Fibroblast of skin of abdomen (primary cell): ENCODE data around the gene RICTOR. TPM values are rescaled to one million over a fixed set of nuclear protein-coding genes. Genes with fewer than 3 reads are reported as not detected.

ENCODE experiments used
- DNase-seq: peaks from one replicate; pipeline ENCODE4 v3.0.0-alpha.2; 2013
- polyA plus RNA-seq, 2 experiments: library from polyadenylated mRNA; unstranded; fragments of 120-200 nt; gene quantifications; one replicate each; pipeline ENCODE4 v1.2.1, GENCODE V29; 2013; ENCODE audit not compliant: insufficient read length in 2 of 2

Gene RICTOR, protein sequence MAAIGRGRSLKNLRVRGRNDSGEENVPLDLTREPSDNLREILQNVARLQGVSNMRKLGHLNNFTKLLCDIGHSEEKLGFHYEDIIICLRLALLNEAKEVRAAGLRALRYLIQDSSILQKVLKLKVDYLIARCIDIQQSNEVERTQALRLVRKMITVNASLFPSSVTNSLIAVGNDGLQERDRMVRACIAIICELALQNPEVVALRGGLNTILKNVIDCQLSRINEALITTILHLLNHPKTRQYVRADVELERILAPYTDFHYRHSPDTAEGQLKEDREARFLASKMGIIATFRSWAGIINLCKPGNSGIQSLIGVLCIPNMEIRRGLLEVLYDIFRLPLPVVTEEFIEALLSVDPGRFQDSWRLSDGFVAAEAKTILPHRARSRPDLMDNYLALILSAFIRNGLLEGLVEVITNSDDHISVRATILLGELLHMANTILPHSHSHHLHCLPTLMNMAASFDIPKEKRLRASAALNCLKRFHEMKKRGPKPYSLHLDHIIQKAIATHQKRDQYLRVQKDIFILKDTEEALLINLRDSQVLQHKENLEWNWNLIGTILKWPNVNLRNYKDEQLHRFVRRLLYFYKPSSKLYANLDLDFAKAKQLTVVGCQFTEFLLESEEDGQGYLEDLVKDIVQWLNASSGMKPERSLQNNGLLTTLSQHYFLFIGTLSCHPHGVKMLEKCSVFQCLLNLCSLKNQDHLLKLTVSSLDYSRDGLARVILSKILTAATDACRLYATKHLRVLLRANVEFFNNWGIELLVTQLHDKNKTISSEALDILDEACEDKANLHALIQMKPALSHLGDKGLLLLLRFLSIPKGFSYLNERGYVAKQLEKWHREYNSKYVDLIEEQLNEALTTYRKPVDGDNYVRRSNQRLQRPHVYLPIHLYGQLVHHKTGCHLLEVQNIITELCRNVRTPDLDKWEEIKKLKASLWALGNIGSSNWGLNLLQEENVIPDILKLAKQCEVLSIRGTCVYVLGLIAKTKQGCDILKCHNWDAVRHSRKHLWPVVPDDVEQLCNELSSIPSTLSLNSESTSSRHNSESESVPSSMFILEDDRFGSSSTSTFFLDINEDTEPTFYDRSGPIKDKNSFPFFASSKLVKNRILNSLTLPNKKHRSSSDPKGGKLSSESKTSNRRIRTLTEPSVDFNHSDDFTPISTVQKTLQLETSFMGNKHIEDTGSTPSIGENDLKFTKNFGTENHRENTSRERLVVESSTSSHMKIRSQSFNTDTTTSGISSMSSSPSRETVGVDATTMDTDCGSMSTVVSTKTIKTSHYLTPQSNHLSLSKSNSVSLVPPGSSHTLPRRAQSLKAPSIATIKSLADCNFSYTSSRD (N-terminal part only)
- 10.0 TPM for polyA plus RNA-seq (2013, experiment 1 of 2; ENCODE audit: insufficient read length)
- 9.4 TPM for polyA plus RNA-seq (2013, experiment 2 of 2; ENCODE audit: insufficient read length)

DNA sequence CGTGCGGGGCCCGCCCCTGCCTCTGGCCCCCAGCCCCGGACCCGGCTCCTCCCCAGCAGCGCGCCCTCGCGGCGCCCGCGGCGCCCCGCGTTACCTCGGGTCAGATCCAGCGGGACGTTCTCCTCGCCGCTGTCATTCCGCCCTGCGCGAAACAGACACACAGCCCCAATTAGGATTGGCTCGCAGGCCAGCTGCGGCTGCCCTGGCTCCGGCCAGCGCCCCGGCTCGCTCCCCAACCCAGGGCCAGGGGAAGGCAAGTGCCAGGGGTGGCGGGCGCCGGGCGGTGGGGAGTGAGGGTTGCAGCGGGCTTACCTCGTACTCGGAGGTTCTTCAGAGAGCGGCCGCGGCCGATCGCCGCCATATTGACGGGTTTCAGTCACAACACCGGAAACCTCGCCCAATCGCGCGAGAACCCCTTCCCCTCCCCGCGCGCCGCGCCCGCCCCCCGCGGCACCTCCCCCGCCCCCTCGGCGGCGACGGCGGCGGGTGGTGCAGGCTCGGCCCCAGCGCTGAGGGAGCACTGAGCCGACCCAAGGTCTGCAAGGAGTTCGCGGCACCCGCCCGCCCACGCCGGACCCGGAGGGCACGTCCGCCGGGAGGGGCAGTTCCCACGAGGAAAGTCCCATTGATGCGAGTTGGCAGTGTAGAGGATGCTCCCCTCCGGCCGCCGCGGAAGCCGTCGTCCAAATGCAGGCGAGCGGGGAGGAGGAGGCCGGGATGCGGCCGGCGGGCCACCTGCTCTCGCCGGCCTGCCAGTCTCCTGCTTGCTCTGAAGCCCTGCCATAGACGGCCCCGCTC is at the start of gene RICTOR:
Gene RICTOR, minus strand, starts transcription at position 383 of the 798 bp plus-strand sequence. Its CDS starts 22 bp downstream, at position 361.
- peak; percentile 90 for DNase-seq

DNA sequence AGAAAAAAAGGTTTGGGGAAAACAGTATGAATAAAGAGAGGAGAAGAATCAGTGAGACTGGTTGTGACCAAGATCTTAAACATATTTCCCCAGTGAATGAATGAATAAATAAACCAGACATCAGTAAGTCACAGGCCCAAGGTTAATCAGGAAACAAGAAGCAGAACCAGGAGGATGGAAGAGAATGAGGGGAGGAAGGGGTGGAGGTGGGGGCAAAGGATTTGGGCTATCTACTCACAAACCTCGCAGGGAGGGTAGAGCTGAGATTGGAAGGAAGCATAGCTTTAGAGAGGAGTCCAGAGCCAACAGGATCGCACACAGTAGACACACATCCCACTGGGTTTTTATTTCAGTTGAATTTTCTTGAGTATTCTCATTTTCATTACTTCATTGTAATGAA is 47.7 kb upstream of the RICTOR start:
- DNase-seq, result no peak

DNA sequence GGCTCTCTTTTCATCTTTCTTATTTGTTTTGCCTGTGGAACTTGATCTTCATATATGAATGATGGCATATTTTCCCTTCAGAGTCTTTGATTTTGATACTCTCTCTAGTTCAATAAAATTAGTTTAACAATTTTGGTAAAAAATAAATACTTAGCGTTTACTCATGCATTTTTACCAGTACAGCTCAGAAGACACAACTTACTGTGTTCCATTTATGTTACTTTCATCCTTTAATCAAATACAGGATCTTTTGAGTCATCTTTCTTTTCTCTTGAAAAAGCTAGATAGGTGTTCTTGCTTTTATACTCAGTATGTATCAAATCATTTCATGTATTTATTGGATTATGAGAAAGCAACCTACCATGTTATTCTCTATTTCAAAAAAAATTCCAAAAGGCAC is 47.1 kb upstream of the RICTOR start:
- no peak for DNase-seq

DNA sequence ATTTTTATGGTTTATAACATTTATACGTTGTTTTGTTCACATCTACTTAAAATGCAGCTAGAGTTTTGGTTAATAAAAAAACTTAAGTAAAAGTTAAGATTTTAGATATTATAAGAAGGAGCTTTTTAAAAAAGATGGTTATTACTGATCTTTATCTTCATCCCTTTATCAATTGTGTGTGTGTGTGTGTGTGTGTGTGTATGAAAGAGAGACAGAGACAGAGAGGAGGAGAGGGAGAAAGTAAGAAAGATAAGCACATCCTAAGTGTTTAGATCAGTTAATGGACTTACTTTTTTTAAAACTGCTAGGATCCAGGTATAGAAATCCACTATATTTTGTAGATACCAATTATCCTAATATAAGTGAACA is 45.8 kb upstream of the RICTOR start:
- no peak for DNase-seq

DNA sequence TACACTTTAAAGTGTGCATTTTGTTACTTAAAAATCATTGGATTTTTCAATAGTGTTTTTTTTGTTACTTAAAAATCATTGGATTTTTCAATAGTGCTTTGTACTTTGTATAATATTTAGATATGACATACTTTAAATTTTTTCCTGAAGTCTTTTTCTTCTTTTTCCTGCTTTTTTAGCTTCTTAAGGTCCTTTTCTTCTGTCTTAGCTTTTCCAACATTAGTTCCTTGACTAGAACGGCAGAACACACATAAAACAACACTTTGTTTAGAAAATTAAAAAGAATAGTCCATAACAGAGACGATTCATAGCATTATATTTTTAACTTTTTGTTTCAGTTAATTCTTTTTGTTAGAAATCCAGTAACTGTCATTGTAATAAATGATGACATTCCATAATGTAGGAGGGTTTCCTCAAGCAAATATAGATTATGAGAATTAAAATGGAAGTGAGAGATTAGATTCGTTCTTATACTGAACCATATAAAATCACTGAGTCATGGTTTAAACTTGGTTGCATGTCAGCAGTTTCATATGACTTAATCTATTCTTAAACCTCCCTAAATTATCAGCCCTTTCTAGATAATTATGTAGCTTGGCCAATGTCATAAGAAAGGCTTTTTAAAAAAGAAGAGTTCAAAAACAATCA is 45.3 kb upstream of the RICTOR start:
- DNase-seq, result no peak

DNA sequence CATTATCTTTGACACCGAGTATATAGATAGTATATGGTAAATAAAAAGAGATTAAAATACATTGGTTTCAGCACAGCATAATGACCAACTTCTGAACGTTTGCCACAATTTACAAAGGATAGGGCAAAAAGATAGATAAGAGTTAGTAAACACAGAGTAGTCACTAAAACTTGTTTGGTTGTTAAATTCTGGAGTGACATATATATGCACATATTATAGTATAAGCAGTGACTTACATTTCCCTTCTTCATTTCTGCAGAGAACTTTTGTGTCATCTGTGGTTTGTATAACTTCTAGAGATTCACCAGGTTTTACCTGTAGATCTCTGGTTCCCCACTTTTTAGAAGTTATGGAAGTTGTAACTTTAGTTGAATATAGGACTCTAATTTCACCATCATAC is 44.4 kb upstream of the RICTOR start:
- no peak for DNase-seq

DNA sequence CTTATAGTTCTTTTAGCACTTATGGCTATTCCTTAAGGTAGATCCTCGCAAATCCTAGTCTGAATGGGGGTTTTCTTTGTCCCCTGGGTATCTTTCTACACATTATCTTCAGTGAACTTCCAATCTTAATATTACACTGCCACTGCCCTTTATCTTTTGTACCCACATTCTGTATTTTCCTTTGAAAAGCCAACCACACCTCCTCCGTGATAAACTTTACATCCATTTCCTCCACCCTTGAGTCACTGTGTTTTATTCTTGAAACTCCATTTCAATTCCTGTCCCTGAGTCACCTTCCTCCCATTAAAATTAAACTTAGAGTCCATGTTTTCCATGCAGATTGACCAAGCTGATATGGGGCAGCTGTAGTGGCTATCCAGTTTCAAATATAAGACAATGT is 43.2 kb upstream of the RICTOR start:
- no peak for DNase-seq

DNA sequence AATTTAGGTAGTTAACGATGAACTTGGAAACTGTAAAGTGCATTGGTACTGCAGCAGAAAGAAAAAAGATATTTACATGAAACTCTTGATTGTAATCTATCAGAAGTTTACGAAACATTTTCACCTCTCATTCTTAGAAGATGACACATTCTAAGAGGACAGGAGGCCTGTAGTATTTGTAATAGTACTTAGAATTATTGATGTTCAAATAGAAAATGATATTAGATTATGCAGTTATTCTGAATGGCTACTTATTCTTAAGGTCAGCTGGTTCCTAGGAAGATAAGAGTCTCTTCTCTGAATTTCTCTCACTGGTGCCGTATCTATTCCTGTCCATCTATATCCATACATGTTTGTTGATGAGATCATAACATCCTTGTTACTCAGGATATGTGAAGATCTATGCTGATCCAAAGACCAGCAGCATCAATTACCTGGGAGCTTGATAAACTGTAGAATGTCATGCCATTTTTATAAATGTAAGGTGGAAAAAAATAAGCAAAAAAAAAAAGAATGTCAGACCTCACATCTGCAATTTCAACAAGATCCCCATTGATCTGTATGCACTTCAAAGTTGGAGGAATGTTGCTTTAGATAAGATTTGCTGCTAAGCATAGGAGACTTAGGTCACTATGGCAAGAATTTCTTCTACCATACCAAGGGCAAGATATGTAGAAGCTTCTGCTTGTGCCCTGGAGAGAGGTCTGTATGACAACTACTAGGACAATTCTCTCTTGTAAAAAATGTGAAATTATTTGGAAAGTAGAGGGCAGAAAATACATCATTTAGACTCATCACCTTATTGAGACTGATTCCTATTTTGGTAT is 42.4 kb upstream of the RICTOR start:
- no peak for DNase-seq

DNA sequence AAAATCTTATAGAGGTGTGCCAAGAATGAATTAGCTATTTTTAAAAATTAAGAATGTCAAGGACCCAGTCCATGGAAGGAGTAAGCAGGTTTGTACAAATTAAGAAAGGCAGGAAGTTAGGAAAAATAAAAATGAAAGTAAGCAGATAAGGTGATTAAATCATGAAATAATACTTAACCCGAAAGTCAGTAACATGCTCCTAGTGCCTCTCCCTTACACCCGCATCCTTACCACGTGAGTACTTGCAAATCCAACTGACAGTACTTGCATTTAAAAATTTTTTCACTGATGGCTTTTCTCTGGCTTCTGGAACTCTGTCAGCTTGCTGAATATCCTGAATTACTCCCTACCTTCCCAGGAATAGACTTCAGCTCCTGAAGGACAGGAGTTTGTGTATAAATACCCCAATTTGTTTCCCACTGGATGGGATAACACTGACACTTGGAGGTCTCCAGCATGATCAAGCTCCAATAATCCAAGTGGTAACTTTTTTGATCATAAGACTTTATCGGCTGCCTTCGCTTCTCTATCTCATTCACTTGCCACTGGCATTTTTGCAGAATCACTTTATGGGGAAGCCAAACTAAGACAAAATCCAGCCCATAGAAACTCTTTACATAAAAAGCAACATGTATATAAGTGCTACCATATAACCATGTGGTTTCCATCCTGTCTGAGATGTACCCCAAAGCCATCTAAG is 41.6 kb upstream of the RICTOR start:
- DNase-seq, result no peak

DNA sequence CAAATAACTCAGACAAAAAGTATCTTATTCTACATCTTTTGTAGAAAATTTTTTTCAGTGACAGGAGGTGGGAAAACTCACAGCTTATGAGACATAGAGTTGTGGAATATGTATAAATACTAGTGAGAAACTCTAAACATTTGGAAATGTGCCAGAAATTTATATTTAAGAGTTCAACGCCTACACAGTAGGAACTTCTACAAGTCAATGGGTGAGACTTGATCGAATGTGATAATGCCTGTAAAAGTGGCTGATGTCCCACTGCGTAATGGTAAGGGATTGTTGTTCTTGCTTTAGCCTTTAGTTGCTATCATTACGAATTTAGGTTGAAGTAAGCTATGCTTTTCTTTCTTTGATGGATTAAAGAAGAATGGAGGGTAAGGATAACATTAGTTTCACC is 40.0 kb upstream of the RICTOR start:
- DNase-seq, result no peak

DNA sequence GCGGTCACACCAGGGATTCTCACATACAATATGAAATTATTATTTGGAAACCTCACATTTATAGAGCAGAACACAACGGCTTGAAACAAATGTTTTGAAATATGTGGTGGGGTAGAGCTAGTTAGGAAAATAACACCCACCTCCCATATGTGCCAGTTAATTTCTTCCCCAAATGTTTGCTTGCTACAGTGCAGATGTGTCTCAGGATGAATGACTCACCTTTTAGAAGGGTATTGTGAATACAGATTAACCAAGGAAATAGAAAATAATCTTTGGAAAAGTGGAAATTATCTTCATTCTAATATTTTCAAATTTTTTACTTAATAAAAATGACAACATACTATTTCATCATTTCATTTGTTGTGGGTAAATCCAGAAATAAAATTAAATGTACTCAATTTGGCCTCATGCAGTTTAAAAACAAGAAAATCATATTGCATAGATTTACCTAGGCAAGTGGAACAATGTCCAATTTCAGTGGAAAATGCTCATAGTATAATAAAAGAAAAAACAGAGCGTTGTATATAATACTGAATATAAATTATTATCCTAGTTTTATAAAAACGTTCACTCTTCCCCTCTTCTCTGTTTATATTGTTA is 39.3 kb upstream of the RICTOR start:
- no peak for DNase-seq

DNA sequence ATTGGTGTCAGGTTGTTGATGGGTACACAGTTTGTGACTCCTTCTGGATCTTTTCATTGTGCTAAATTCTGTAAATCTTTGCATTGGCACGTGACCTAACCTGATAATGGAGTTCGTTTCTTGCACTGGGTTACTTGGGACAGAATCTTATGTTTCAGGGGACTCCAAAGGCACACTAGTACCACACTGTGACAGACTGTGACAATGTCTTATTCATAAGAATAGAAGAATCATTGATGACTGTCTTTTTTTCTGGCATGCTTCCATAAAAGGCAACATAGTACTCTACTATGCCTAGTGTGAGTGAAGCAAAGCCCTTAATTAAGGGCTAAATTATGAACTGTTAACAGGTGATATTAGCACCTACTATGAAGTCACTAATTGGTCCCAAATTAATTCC is 35.4 kb upstream of the RICTOR start:
- no peak for DNase-seq

DNA sequence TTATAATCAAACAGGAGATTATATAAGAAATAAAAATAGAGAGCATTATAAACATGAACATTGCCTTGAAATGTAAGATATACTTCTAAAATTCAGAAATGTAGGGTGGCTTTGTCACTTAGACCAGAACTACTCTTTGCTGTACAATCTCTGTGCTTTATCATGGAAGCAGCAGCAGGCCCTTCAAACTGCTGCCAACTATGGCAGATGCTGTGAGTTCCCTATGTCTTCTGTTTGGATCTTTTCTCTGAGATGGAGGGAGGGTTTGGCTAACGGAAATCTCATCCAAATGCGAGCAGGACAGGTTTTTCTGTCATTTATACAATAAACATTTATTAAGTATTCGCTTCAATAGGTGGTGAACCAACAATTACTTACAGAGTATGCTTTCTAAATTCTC is 34.8 kb upstream of the RICTOR start:
- no peak for DNase-seq

DNA sequence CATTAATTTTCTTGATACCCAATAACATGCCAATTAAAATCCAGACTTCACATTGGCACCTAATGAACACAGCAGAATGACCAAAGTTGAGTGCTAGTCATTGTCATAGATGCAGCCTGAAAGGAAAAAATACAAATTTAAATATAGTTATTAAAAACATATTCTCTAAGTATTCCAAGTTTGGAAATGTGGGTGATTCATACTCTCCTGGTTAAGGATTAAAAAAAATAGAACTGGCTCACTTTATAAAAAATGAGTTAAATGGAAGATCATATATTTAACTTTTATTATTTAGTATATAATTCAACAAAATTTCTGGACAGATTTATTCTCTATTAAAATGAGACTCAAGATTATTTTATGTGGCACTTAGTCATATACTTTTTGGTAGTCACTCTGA is 33.2 kb upstream of the RICTOR start:
- DNase-seq, result no peak

DNA sequence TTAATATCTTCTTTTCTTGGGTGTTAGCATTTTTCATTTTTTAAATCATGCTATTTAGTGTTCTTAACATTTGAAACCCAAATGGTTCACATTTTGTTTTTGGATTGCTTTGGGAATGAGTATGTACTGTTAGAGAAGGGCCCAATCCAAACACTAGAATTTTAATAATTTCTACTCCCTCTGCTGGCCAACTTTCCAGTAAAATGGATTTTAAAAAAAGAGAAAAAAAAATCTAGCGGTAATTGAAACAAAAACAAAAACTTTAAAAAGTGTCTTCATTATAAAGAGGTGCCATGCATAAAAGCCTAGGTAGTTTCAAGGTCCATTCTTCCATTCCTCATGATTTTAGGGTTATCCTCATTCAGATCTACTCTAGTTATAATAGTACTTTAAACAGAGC is 32.1 kb upstream of the RICTOR start:
- peak; percentile 3 for DNase-seq

DNA sequence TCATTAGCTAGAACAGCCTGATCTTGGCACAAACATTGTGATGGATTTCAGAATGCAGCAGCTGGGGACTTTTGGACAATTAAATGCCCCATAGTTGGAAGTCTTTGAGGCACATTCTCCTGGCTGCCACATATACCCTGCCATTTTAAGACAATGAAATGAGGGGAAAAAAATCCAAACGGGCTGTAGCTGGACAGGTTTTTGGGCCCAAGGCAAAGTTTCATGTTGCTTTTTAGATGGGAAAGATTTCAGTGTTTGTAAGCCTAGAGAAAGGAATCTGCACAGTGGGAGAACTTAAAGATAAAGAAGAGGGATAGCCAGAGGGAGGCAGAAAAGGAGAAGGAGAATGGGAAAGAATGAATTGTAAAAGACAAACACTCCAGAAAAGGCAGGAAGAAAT is 30.0 kb upstream of the RICTOR start:
- no peak for DNase-seq

DNA sequence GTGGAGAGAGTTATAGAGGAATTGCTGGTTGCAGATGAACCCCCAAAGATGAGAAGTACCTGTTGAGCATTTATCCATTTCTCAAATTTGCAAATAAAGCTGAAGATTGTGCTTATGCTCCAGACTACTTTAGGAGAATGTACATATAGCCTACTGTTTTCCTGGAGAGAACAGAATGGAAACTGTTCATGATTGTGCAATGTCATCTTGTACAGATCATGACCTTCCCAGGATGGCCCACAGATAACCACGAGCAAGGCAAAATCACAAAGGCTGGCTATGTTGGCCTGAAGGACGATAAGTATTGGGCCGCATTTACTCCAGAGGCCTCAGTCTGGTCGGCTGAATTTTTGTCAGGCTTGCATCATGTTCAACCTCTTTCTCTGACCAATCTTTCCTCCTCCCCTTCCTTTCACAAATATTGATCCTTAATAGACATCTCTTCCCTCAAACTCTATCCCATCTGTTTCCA is 28.5 kb upstream of the RICTOR start:
- DNase-seq, result peak; percentile 30

DNA sequence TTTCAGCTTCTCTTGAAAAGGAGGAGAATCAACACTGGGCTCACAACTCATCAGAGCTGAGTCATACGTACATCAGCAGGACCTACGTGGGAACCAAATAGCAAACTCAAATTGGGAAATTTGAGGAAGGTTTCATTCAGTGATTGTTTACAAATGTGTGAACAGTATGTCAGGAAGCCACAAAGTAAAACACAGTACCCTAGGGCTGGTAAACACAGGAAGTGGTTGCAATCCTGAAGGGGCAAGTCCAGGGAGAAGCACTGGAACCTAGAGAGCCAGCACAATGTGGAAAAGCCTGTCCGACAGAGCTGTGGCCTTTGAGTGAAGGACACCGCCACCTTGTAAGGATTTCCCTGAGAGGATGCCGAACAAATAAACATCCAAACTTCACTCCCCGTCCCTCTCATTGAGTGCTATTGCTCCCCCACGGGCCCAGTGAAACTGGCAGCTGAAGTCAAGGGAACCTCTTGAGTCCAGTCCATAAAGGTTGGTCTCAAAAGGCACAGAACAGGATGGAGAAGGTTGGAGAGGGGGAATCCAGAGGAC is 26.7 kb upstream of the RICTOR start:
- peak; percentile 90 for DNase-seq
